ENCODE results near the gene PRR29.

PRR29 gene

GRCh38 chr17:63998050-63998720 lies at the start of gene PRR29:
TSS of gene PRR29 (plus strand) at chr17:63998351. CDS start at chr17:63998365, 14 bp downstream.
- DNase-seq (ENCODE audit: low spot score) = peak; percentile 87

GRCh38 chr17:63948521-63948920 lies 49.6 kb upstream of the PRR29 start:
- no peak for DNase-seq (ENCODE audit: low spot score)

DNA sequence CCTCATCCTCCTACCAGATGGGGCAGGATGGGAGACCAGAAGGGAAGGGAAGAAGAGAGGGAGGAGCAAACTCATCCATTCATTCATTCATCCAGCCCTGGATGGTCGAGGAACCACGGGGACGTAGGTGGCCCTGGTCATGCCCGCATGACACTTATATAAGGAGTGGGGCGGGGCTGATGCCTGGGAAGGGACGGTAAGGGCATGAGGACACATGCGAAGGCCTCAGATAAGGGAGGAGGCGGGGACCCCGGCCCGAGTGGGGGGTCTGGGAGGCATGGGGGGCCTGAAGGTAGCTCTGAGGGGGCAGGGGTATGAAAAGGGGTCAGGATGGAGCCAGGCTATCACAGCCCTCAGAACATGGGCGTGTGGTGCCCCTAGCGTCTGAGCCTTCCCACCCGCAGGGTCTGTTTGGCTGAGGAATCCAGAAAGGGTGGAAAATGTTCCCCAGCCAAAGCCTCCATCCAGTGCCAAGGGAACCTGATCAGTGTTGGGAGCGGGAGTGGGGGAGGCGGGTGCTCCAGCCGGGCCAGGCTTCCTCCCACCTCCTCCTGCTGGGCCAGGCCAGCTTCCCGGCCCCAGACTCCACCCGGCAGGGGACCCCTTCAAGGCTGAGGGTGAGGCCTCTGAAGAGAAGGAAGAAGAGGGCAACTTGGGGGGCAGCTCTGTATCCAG lies 48.4 kb upstream of the PRR29 start:
- DNase-seq (ENCODE audit: low spot score) = no peak

DNA sequence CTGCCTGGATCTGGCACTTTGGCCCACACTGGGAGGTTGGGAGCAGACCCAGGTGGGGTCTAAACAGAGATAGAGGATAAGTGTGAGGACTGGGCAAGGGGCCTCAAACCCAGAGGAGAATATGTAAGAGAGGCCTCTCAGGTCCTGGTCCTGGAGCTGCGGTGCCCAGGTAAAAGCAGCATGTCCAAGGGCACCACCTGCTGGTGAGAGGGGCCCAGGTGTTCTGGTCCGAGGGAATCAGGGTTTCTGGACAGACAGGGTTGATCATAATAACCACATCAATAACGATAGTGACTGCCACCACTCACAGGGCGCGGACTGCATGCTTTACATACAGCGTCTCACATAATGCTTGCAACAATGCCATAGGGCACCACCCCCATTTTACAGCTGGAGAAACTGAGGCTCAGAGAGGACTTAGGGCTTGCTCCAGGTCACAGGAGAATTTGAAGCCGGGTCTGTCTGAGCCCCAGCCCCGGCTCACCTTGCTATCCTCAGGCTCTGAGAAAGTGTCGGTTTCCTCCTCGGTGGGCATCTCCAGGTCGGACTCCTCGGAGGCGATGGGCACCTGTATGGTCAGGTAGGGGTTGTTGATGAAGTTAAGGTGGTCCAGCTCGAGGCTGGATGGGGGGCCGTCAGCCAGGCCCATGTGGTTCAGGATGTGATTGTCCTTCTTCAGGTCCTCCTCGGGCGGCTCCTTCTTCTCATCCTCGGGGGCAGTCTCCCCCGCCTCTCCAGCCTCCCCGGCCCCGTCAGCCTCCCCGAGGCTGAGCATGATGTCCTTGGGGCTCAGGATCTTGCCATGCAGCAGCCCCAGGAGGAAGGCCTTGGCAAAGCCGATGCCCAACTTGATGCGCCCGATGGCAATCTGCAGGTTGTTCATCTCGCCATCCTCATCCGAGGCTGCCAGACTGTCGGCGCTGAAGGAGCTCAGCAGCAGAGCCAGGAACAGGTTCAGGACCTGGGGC lies 46.9 kb upstream of the PRR29 start:
- peak; percentile 82 for DNase-seq (ENCODE audit: low spot score)

DNA sequence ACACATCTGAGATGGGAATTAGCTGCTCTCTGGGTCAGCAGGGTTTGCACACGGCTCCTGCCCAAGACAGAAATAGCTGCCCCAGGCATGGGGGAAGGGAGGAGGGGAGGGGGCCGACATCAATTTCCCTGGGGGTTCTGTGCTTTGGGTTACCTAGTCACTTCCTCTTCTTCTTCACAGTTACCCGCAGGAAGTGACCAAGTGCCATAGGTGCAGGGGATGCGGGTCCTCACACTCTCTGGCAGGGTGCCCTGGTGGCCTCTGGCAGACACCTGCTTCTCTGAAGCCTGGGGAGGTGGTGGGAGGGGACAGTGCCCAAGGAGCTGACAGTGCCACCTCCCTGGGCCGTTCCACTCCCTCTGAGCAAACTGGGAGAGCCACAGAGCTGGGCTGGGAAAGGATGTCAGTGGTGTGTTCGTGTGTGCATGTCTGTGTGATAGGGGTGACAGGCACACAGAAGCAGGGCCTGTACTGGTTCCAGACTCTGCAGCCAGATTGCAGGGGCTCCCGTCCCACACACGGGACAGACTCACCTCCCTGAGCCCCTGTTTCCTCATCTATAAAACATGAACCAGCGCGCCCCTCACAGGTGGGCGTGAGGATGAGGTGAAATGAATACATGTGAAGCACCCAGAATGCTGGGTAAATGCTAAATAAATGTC lies 43.6 kb upstream of the PRR29 start:
- DNase-seq (ENCODE audit: low spot score) = no peak

DNA sequence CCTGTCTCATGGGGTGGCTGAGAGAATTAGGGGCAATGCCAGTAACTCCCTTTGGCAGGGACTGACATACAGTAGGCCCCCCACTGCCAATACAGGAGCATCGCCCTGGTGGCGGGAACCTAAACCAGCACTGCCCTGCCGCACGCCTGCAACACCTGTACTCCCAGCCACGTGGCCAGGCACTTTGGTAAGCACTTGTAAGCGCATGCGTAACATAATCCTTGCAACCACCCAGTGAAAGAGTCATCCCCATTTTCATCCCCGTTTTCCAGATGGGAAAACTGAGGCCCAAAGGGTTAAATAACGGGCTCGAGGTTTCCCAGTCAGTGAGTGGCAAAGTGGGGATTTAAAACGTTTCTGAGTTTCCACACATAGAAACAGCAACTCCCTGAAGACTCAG lies 42.9 kb upstream of the PRR29 start:
- no peak for DNase-seq (ENCODE audit: low spot score)

DNA sequence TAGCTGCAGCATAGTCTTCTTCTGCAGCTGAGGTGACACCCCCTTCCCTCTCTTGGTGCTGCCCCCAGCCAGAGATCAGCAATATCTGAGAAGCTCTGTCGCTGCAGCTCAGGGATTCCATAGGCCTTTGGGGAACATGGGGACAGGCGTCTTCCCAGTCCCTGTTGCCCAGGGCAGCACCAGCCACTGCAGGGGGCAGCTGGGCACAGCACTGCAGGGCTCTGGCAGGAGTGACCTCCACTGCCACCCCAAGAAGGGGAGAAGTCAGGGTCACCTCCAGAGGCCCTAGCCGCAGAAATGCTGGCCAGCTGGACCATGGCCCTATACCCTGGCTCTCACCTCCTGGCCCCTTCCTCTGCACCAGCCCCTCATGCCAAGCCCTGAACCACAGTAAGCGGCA lies 42.4 kb upstream of the PRR29 start:
- no peak for DNase-seq (ENCODE audit: low spot score)

- DNase-seq (ENCODE audit: low spot score) = no peak
Observed at GRCh38 chr17:63956296-63956920, 41.7 kb upstream of the PRR29 start.

GRCh38 chr17:63960006-63960405 lies 38.1 kb upstream of the PRR29 start:
- DNase-seq (ENCODE audit: low spot score) = no peak

- no peak for DNase-seq (ENCODE audit: low spot score)
Observed at GRCh38 chr17:63960430-63960829, 37.7 kb upstream of the PRR29 start.

GRCh38 chr17:63961355-63962212 lies 36.6 kb upstream of the PRR29 start:
- DNase-seq (ENCODE audit: low spot score) = peak; percentile 96

DNA sequence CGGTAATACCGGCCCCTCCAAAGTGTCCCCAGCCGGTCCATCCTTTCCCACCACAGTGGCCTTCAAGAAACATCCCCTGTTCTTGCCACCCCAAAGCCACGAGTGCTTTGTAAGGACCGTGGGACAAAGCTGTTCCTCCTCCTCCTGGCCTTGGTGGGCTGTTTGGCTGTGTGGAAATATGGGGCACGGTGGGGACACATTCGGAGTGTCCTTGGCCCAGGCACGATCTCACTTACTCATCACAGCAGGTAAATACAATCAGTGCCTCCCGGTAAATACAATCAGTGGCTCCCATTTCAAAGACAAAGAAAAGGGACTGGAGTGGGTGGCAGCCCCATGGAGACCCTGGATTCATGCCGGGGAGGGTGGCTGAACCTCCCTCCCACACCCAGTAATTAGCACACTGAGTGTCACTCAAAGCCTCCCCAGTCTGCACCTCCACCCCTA lies 35.8 kb upstream of the PRR29 start:
- no peak for DNase-seq (ENCODE audit: low spot score)

GRCh38 chr17:63963123-63963522 lies 35.0 kb upstream of the PRR29 start:
- no peak for DNase-seq (ENCODE audit: low spot score)

GRCh38 chr17:63966646-63967264 lies 31.4 kb upstream of the PRR29 start:
- DNase-seq (ENCODE audit: low spot score) = no peak

DNA sequence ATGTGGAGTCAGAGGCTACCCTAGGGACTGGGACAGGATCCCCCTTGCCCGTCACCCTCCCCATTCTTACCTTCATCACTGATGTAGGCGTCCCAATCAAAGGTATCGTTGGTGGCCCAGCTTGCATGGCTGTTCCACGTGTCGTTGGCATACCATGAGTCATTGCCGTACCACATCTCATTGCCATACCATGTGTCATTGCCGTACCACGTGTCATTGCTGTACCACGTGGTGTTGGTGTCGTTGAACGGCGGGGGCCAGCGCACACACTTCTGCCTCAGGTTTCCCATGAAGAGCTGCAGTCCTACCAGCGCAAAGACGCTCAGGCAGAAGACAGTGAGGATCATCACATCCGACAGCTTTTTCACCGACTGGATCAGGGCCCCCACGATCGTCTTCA lies 30.2 kb upstream of the PRR29 start:
- DNase-seq (ENCODE audit: low spot score) = no peak

GRCh38 chr17:63969278-63969677 lies 28.9 kb upstream of the PRR29 start:
- no peak for DNase-seq (ENCODE audit: low spot score)

GRCh38 chr17:63972796-63973195 lies 25.4 kb upstream of the PRR29 start, which contains the start of gene SCN4A:
TSS of gene SCN4A (minus strand) at chr17:63972918. CDS start at chr17:63972841, 77 bp downstream.
- DNase-seq (ENCODE audit: low spot score) = no peak

DNA sequence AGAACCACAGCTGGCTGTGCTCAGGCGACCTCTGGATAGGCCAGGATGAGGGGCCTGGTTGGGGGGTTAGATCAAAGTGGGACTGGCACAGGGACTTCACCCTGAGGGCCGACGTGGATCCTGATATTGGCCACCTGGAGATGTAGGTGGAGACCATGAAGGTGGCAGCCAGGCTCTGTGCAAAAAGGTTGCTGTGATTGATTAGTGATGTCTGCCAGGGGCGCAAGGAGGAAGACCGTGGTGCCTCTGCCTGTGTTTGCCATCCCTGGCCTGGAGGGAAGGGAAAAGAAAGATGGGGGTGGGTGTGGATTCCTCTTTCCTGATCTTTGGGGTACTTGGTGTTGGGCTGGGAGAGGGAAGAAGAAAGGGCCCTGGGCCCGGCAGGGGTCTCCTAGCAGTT lies 24.9 kb upstream of the PRR29 start:
- DNase-seq (ENCODE audit: low spot score) = no peak

- DNase-seq (ENCODE audit: low spot score) = no peak
Observed at GRCh38 chr17:63973930-63974593, 24.1 kb upstream of the PRR29 start.

All from HuH-7 (cell line).